GM12892 (cell line): ENCODE results near the gene FGL2.
"Not testable (repeated sequence)": the region's sequence is repeated elsewhere in the genome, so short reads cannot be mapped to it uniquely, and the experiment has no call there.

Experiments used
- POLR2A ChIP-seq: IDR thresholded peaks from 2 replicates; pipeline ENCODE4 v1.6.1; 2011; ENCODE audit warnings: low read depth, low read length, control low read depth
- POLR2AphosphoS5 ChIP-seq: IDR thresholded peaks from 2 replicates; pipeline ENCODE4 v1.6.1; 2011; ENCODE audit warnings: low read depth, low read length, control low read depth
- TAF1 ChIP-seq: IDR thresholded peaks from 2 replicates; pipeline ENCODE4 v1.6.1; 2011; ENCODE audit warnings: low read depth, mild to moderate bottlenecking, control low read depth, low read length, borderline replicate concordance

- TF ChIP-seq POLR2AphosphoS5, POLR2A, TAF1: not testable (repeated sequence)
Measured at GRCh38 chr7:77155601-77156377, 43.8 kb downstream of the FGL2 start.
